ENCODE results near the gene IMMP2L.
"Not testable (repeated sequence)": the region's sequence is repeated elsewhere in the genome, so short reads cannot be mapped to it uniquely, and the experiment has no call there.

DNA sequence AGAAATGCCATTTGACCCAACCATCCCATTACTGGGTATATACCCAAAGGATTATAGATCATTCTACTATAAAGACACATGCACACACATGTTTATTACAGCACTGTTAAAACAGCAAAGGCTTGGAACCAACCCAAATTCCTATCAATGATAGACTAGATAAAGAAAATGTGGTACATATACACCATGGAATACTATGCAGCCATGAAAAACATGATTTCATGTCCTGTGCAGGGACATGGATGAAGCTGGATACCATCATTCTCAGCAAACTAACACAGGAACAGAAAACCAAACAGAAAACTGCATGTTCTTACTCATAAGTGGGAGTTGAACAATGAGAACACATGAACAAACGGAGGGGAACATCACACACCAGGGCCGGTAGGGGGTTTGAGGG lies 625.6 kb downstream of the IMMP2L start:
- TF ChIP-seq POLR2AphosphoS5, POLR2A, EP300 (IDR thresholded peaks at IDR 0.05): not testable (repeated sequence)
- TF ChIP-seq, protein P1, sequence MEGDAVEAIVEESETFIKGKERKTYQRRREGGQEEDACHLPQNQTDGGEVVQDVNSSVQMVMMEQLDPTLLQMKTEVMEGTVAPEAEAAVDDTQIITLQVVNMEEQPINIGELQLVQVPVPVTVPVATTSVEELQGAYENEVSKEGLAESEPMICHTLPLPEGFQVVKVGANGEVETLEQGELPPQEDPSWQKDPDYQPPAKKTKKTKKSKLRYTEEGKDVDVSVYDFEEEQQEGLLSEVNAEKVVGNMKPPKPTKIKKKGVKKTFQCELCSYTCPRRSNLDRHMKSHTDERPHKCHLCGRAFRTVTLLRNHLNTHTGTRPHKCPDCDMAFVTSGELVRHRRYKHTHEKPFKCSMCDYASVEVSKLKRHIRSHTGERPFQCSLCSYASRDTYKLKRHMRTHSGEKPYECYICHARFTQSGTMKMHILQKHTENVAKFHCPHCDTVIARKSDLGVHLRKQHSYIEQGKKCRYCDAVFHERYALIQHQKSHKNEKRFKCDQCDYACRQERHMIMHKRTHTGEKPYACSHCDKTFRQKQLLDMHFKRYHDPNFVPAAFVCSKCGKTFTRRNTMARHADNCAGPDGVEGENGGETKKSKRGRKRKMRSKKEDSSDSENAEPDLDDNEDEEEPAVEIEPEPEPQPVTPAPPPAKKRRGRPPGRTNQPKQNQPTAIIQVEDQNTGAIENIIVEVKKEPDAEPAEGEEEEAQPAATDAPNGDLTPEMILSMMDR (IDR thresholded peaks at IDR 0.05), result not testable (repeated sequence)
